MV-4-11 (cell line): ENCODE measurements around the gene MAP3K1.
"Not testable (repeated sequence)": the region's sequence is repeated elsewhere in the genome, so short reads cannot be mapped to it uniquely, and the experiment has no call there.

Source experiments
- DNase-seq: peaks from one replicate; lab custom pipeline; 2025; lab: John Stamatoyannopoulos, UW

Gene MAP3K1

GRCh38 chr5:56814963-56815657, at the start of gene MAP3K1:
MAP3K1 (plus strand) TSS chr5:56815549; CDS start chr5:56815574, 25 bp downstream.
- peak; percentile 35 for DNase-seq

GRCh38 chr5:56766926-56767325, 48.4 kb upstream of the MAP3K1 start:
- no peak for DNase-seq

GRCh38 chr5:56769875-56770604, 45.3 kb upstream of the MAP3K1 start:
- DNase-seq = no peak

GRCh38 chr5:56772767-56773166, 42.6 kb upstream of the MAP3K1 start:
- DNase-seq = no peak

- DNase-seq = no peak
These were observed 40.4 kb upstream of the MAP3K1 start for GRCh38 chr5:56774957-56775356.

GRCh38 chr5:56776212-56776846, 39.0 kb upstream of the MAP3K1 start:
- DNase-seq = not testable (repeated sequence)

GRCh38 chr5:56783261-56783660, 32.1 kb upstream of the MAP3K1 start:
- no peak for DNase-seq

- DNase-seq = no peak
These were observed 29.0 kb upstream of the MAP3K1 start for GRCh38 chr5:56786346-56786745.

GRCh38 chr5:56791396-56791795, 24.0 kb upstream of the MAP3K1 start:
- DNase-seq = no peak

GRCh38 chr5:56798521-56798920, 16.8 kb upstream of the MAP3K1 start:
- no peak for DNase-seq

- DNase-seq = no peak
These were observed 15.2 kb upstream of the MAP3K1 start for GRCh38 chr5:56800186-56800585.

- DNase-seq = no peak
These were observed 14.1 kb upstream of the MAP3K1 start for GRCh38 chr5:56801256-56801655.

- no peak for DNase-seq
These were observed 13.1 kb upstream of the MAP3K1 start for GRCh38 chr5:56802205-56802604.

GRCh38 chr5:56803025-56803424, 12.3 kb upstream of the MAP3K1 start:
- DNase-seq = no peak

- DNase-seq = no peak
These were observed 11.5 kb upstream of the MAP3K1 start for GRCh38 chr5:56803894-56804293.

GRCh38 chr5:56807679-56808078, 7.7 kb upstream of the MAP3K1 start:
- peak; percentile 10 for DNase-seq

- no peak for DNase-seq
These were observed 7.1 kb upstream of the MAP3K1 start for GRCh38 chr5:56808211-56808610.

- peak; percentile 9 for DNase-seq
These were observed 4.5 kb upstream of the MAP3K1 start for GRCh38 chr5:56810826-56811225.

GRCh38 chr5:56812110-56812509, 3.2 kb upstream of the MAP3K1 start:
- no peak for DNase-seq

GRCh38 chr5:56813302-56813701, 2.0 kb upstream of the MAP3K1 start:
- peak; percentile 63 for DNase-seq

- no peak for DNase-seq
These were observed 887 bp upstream of the MAP3K1 start for GRCh38 chr5:56814361-56814962.

GRCh38 chr5:56815658-56816545, 553 bp downstream of the MAP3K1 start:
- peak; percentile 34 for DNase-seq
